ENCODE measurements around the gene EDNRB.

DNA sequence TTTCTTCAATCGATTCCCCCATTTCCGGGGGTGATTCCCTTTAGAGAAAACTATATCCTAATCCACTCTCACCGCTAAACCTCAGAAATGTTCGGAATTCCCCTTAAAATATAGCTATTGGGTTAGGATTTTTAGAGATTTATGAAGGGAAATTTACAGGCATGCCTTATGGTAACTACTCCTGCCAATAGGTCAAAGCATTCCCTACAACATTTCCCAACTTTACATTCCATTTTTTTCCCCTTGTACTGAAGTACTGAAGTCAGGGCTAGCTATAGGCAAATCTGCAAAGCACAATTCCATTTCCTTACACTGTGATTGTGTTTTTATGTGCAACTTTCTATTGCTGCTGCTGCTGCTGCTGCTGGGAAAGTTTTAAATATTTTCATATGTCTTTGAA, 2.1 kb downstream of the EDNRB start:
- TF ChIP-seq, protein P1, sequence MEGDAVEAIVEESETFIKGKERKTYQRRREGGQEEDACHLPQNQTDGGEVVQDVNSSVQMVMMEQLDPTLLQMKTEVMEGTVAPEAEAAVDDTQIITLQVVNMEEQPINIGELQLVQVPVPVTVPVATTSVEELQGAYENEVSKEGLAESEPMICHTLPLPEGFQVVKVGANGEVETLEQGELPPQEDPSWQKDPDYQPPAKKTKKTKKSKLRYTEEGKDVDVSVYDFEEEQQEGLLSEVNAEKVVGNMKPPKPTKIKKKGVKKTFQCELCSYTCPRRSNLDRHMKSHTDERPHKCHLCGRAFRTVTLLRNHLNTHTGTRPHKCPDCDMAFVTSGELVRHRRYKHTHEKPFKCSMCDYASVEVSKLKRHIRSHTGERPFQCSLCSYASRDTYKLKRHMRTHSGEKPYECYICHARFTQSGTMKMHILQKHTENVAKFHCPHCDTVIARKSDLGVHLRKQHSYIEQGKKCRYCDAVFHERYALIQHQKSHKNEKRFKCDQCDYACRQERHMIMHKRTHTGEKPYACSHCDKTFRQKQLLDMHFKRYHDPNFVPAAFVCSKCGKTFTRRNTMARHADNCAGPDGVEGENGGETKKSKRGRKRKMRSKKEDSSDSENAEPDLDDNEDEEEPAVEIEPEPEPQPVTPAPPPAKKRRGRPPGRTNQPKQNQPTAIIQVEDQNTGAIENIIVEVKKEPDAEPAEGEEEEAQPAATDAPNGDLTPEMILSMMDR (IDR thresholded peaks at IDR 0.05 in 8 of 11, conservative IDR thresholded peaks at IDR 0.05 in 3 of 11), result no peak
- TF ChIP-seq POLR2A (IDR thresholded peaks at IDR 0.05), result no peak

Data from spleen (tissue), 7 donors.